ENCODE measurements around the gene RAB30. TPM values are rescaled to one million over a fixed set of nuclear protein-coding genes. Genes with fewer than 3 reads are reported as not detected.

Gene RAB30
- total RNA-seq, 1 donor from 2014 or later, result 15.5 TPM

- Histone ChIP-seq H3K36me3 (no peaks in the 10 kb centered on the region), H3K27ac (no peak overlapping the region), H3K9me3 (no peaks in the 10 kb centered on the region), H3K4me1 (no peaks in the 10 kb centered on the region), H3K4me3 (no peak overlapping the region), H3K27me3 (ENCODE audit: low read depth) (no peaks in the 10 kb centered on the region)
- intact Hi-C loops (cut with DNase I), result loop anchor here (10.0 kb wide), 1 partner anchor 127 kb away; no protein-coding TSS in a partner anchor
- ATAC-seq (peak; percentile 67 to 81), DNase-seq (no peak)
- TF ChIP-seq, protein P1, sequence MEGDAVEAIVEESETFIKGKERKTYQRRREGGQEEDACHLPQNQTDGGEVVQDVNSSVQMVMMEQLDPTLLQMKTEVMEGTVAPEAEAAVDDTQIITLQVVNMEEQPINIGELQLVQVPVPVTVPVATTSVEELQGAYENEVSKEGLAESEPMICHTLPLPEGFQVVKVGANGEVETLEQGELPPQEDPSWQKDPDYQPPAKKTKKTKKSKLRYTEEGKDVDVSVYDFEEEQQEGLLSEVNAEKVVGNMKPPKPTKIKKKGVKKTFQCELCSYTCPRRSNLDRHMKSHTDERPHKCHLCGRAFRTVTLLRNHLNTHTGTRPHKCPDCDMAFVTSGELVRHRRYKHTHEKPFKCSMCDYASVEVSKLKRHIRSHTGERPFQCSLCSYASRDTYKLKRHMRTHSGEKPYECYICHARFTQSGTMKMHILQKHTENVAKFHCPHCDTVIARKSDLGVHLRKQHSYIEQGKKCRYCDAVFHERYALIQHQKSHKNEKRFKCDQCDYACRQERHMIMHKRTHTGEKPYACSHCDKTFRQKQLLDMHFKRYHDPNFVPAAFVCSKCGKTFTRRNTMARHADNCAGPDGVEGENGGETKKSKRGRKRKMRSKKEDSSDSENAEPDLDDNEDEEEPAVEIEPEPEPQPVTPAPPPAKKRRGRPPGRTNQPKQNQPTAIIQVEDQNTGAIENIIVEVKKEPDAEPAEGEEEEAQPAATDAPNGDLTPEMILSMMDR (IDR thresholded peaks at IDR 0.05), result peak; percentile 76
These were observed 144.3 kb downstream of the RAB30 start for GRCh38 chr11:82927264-82927880.

- Histone ChIP-seq H3K27ac (no peak overlapping the region), H3K4me3 (no peak overlapping the region), H3K36me3 (no peaks in the 10 kb centered on the region), H3K27me3 (ENCODE audit: low read depth) (no peaks in the 10 kb centered on the region), H3K9me3 (no peaks in the 10 kb centered on the region), H3K4me1 (peaks cover 4% of the 10 kb centered on the region)
- intact Hi-C loops (cut with DNase I), result loop anchor here (10.0 kb wide), 1 partner anchor 130 kb away; no protein-coding TSS in a partner anchor
- no peak for ATAC-seq
- DNase-seq, result no peak
- TF ChIP-seq, protein P1 (IDR thresholded peaks at IDR 0.05), result no peak
These were observed 147.0 kb downstream of the RAB30 start for GRCh38 chr11:82924522-82925224.

Other genes starting within 250 kb of the RAB30 start
- 67.9 TPM for gene PRCP, start 171.5 kb downstream of the RAB30 start, total RNA-seq
- 13.3 TPM for gene DDIAS, start 170.2 kb downstream of the RAB30 start, total RNA-seq
- gene PCF11, start 85.2 kb upstream of the RAB30 start, total RNA-seq, result 58.6 TPM
- gene ANKRD42, start 121.8 kb upstream of the RAB30 start, total RNA-seq, result 15.9 TPM
- 30.0 TPM for gene CCDC90B, start 214.5 kb upstream of the RAB30 start, total RNA-seq